K562 (cell line): ENCODE measurements around the gene HELZ. TPM values are rescaled to one million over a fixed set of nuclear protein-coding genes. Genes with fewer than 3 reads are reported as not detected.

ENCODE experiments used
- ATAC-seq: fragments of 200-7000 bp; cut with Tn5 transposase; 3 replicates; pipeline ENCODE4 v1.9.1; 2020; ENCODE audit warnings: moderate library complexity
- BruUV-seq: library from RNA; stranded (reverse); fragments of 400-500 nt; replicated peaks from 2 replicates; lab custom pipeline; 2021; lab: Mats Ljungman, UMichigan
- CTCF ChIA-PET: fragments of 300-600 bp; formaldehyde crosslinking; extraction: SDS; loops from one replicate; lab custom pipeline; 2021; ENCODE audit warnings: low intra/inter-chr PET ratio; lab: Yijun Ruan, JAX
- POLR2A ChIA-PET: fragments of 300-600, 350-650 bp; sonication (Branson Sonifier 250); formaldehyde crosslinking; extraction: SDS; loops from one replicate; lab custom pipeline; 2021; ENCODE audit warnings: antibody characterized with exemption, inconsistent platforms; lab: Yijun Ruan, JAX
- DNase-seq, 4 experiments: peaks; one replicate each; pipeline versions ENCODE4 v3.0.0 to v3.0.0-alpha.2; 2011 to 2018; ENCODE audit warnings: low spot score in 3 of 4, mixed read lengths in 3 of 4; ENCODE audit errors: extremely low read depth in 1 of 4
- FAIRE-seq: peaks from 2 replicates; lab custom pipeline; 2011; peaks lifted over from hg19 to GRCh38; lab: Jason Lieb, UNC
- H2AFZ ChIP-seq: 2 replicates; pipeline ENCODE4 v1.6.0; 2011; ENCODE audit warnings: low read depth, low read length, control low read depth, inconsistent platforms
- H3K27ac ChIP-seq: fragments of 200-600 bp; 3 replicates; pipeline ENCODE4 v1.8.0; 2011; ENCODE audit warnings: low read depth, mild to moderate bottlenecking, control low read depth, inconsistent platforms, low read length, moderate library complexity, mixed read lengths; ENCODE audit errors: extremely low read depth
- H3K27me3 ChIP-seq, 2 experiments: fragments of 300-600 bp in 1 of 2; 2 replicates in 1 of 2; 3 replicates in 1 of 2; pipeline versions ENCODE4 v1.6.0 to v1.8.0; 2011; ENCODE audit warnings: inconsistent platforms in 2 of 2, low read length in 2 of 2, mild to moderate bottlenecking in 1 of 2, mixed read lengths in 1 of 2, moderate library complexity in 1 of 2; ENCODE audit not compliant: control insufficient read depth in 2 of 2, insufficient read depth in 2 of 2
- H3K36me3 ChIP-seq: fragments of 300-600 bp; 3 replicates; pipeline ENCODE4 v1.8.0; 2011; ENCODE audit warnings: mild to moderate bottlenecking, low read length, inconsistent platforms; ENCODE audit not compliant: control insufficient read depth, insufficient read depth
- H3K4me1 ChIP-seq, 2 experiments: fragments of 200-600 bp in 1 of 2; replicated peaks in 1 of 2; 2 replicates in 1 of 2; 3 replicates in 1 of 2; pipeline versions ENCODE4 v1.5.1 to v1.8.0; 2011; ENCODE audit warnings: inconsistent platforms in 2 of 2, low read length in 2 of 2, mild to moderate bottlenecking in 1 of 2, mixed read lengths in 1 of 2, moderate library complexity in 1 of 2; ENCODE audit not compliant: control insufficient read depth in 2 of 2, insufficient read depth in 2 of 2
- H3K4me2 ChIP-seq: 2 replicates; pipeline ENCODE4 v1.6.1; 2011; ENCODE audit warnings: low read length, control low read depth, inconsistent platforms, mixed read lengths; ENCODE audit not compliant: insufficient read depth
- H3K4me3 ChIP-seq: fragments of 200-600 bp; sonication (generic), shearing (Covaris generic); 2 replicates; pipeline ENCODE4 v1.5.1; 2016; ENCODE audit warnings: control low read depth, inconsistent platforms
- H3K79me2 ChIP-seq: fragments of 200-600 bp; 3 replicates; pipeline ENCODE4 v1.8.0; 2011; ENCODE audit warnings: low read length, inconsistent platforms; ENCODE audit not compliant: control insufficient read depth, insufficient read depth
- H3K9ac ChIP-seq, 2 experiments: 2 replicates each; pipeline versions ENCODE4 v1.6.0 to v1.6.1; 2011; ENCODE audit warnings: low read depth in 2 of 2, low read length in 2 of 2, control low read depth in 1 of 2, inconsistent platforms in 1 of 2, mild to moderate bottlenecking in 1 of 2, mixed read lengths in 1 of 2; ENCODE audit not compliant: insufficient read depth in 1 of 2
- H3K9me1 ChIP-seq: one replicate; pipeline ENCODE4 v1.6.0; 2011; ENCODE audit warnings: inconsistent platforms, mild to moderate bottlenecking, low read length, moderate library complexity; ENCODE audit not compliant: control insufficient read depth, insufficient read depth
- H3K9me3 ChIP-seq: replicated peaks from 2 replicates; pipeline ENCODE4 v1.5.1; 2011; ENCODE audit warnings: low read depth, low read length, inconsistent platforms; ENCODE audit not compliant: control insufficient read depth, insufficient read depth
- H4K20me1 ChIP-seq: replicated peaks from 2 replicates; pipeline ENCODE4 v1.6.1; 2011; ENCODE audit warnings: low read length, inconsistent platforms, mixed read lengths; ENCODE audit not compliant: control insufficient read depth, insufficient read depth
- ATF3 ChIP-seq, 2 experiments: fragments of 450-650 bp in 1 of 2; sonication (generic) in 1 of 2; formaldehyde crosslinking in 1 of 2; IDR thresholded peaks in 1 of 2; conservative IDR thresholded peaks in 1 of 2; 2 replicates each; pipeline versions ENCODE4 v1.6.1 to v1.8.1; 2016 to 2023; ENCODE audit warnings: mild to moderate bottlenecking in 2 of 2, moderate library complexity in 2 of 2, inconsistent platforms in 1 of 2, missing genetic modification reagents in 1 of 2
- CHD2 ChIP-seq: IDR thresholded peaks from 2 replicates; pipeline ENCODE4 v1.6.1; 2011; ENCODE audit warnings: low read depth, low read length
- DACH1 ChIP-seq: fragments of 450-650 bp; IDR thresholded peaks from 2 replicates; pipeline ENCODE4 v1.6.1; 2018; ENCODE audit not compliant: partially characterized antibody
- E2F8 ChIP-seq: fragments of 450-650 bp; IDR thresholded peaks from 2 replicates; pipeline ENCODE4 v1.7.1; 2018; ENCODE audit warnings: mild to moderate bottlenecking, low read depth; ENCODE audit not compliant: partially characterized antibody
- EWSR1 ChIP-seq: fragments of 450-650 bp; IDR thresholded peaks from 2 replicates; pipeline ENCODE4 v1.6.1; 2018; ENCODE audit warnings: borderline replicate concordance, mild to moderate bottlenecking, low read depth, moderate library complexity; ENCODE audit not compliant: partially characterized antibody
- HES1 ChIP-seq: fragments of 450-650 bp; IDR thresholded peaks from 2 replicates; pipeline ENCODE4 v1.6.1; 2016; ENCODE audit warnings: low read depth, mild to moderate bottlenecking, moderate library complexity
- IRF1 ChIP-seq: sonication (generic); formaldehyde crosslinking; IDR thresholded peaks from 2 replicates; pipeline ENCODE4 v1.8.0; 2022; ENCODE audit warnings: missing genetic modification reagents, mild to moderate bottlenecking, borderline replicate concordance
- MIER1 ChIP-seq: fragments of 450-650 bp; IDR thresholded peaks from 2 replicates; pipeline ENCODE4 v1.6.1; 2016; ENCODE audit warnings: antibody characterized with exemption, mild to moderate bottlenecking, low read depth
- NR0B1 ChIP-seq: fragments of 450-650 bp; IDR thresholded peaks from one replicate; pipeline ENCODE4 v1.6.1; 2018; ENCODE audit warnings: mild to moderate bottlenecking, moderate library complexity; ENCODE audit not compliant: partially characterized antibody
- SMC3 ChIP-seq: conservative IDR thresholded peaks from 2 replicates; pipeline ENCODE4 v1.6.1; 2011; ENCODE audit warnings: low read depth, low read length, improper control_type of control experiment; ENCODE audit not compliant: insufficient read depth
- SP2 ChIP-seq: IDR thresholded peaks from 2 replicates; pipeline ENCODE4 v1.6.1; 2011; ENCODE audit warnings: mild to moderate bottlenecking, low read depth, low read length, moderate library complexity; ENCODE audit not compliant: poor library complexity, severe bottlenecking; ENCODE audit errors: extremely low read depth
- STAG1 ChIP-seq: sonication (generic); formaldehyde crosslinking; IDR thresholded peaks from 2 replicates; pipeline ENCODE4 v1.5.0; 2020; ENCODE audit warnings: missing genetic modification reagents, borderline replicate concordance
- ZNF232 ChIP-seq: sonication (generic); formaldehyde crosslinking; IDR thresholded peaks from 2 replicates; pipeline ENCODE4 v1.8.0; 2022; ENCODE audit warnings: mild to moderate bottlenecking, missing genetic modification reagents
- WGBS: fragments of 100-300 bp; shearing (Covaris generic); methylation state at CpG from one replicate; pipeline ENCODE4 v1.1.6; 2016; ENCODE audit warnings: low coverage, mixed read lengths; ENCODE audit not compliant: insufficient coverage; ENCODE audit errors: missing lambda C conversion rate; 5-methylcytosine and 5-hydroxymethylcytosine counted together
- in situ Hi-C: fragments of 300-500 bp; cut with MboI; formaldehyde crosslinking; loops from 4 replicates; pipeline ENCODE4 v1.15.0; 2018; ENCODE audit warnings: inconsistent platforms, mixed read lengths
- intact Hi-C: fragments of 100-400 bp; cut with micrococcal nuclease; formaldehyde crosslinking; loops from 2 replicates; pipeline ENCODE4 v1.14.2; 2022
- polyA plus RNA-seq, 8 experiments: library from polyadenylated mRNA; depleted of rRNA in 4 of 8; stranded (reverse) in 5 of 8; unstranded in 3 of 8; fragments of >200 nt; fragmentation: Nextera tagmentation in 2 of 8; fragmentation: Illumina TruSeq in 1 of 8; extraction: Ambion mirVana in 2 of 8; extraction: Trizol in 1 of 8; gene quantifications; 2 replicates each; pipeline versions ENCODE4 v1.2.1 to v1.2.3, GENCODE V29; 2011 to 2014; ENCODE audit warnings: inconsistent platforms in 1 of 8, missing spikeins in 1 of 8
- total RNA-seq, 7 experiments: library from RNA; depleted of rRNA in 6 of 7; stranded (reverse); fragments of >200 nt in 6 of 7; fragmentation: Illumina TruSeq in 2 of 7; extraction: Trizol in 2 of 7; gene quantifications; 2 replicates each; pipeline versions ENCODE4 v1.2.1 to v1.2.3, GENCODE V29; 2011 to 2021; ENCODE audit warnings: low replicate concordance in 1 of 7

The HELZ gene
- total and polyA plus RNA-seq, 9 of the 15 experiments (the other 6 are each of a cell fraction or from before 2014, with no cell fraction given) = 5.2 to 39.8 (median 17.3) TPM

GRCh38 chr17:67041941-67042899 lies 202.8 kb downstream of the HELZ start:
- no peaks in the 10 kb centered on the region for H3K9me3 ChIP-seq
- no peak overlapping the region for H3K27ac ChIP-seq
- intact Hi-C loops = no loop called here
- no peak for TF ChIP-seq NR0B1
- no peak for TF ChIP-seq EWSR1
- TF ChIP-seq CHD2 = no peak
- no peak for TF ChIP-seq IRF1 (CRISPR knock-in tag)
- TF ChIP-seq HES1 = no peak
- no peak for TF ChIP-seq DACH1
- no peak for TF ChIP-seq MIER1
- TF ChIP-seq ATF3 (IDR thresholded peaks at IDR 0.05) = no peak
- TF ChIP-seq ATF3 (CRISPR knock-in tag; conservative IDR thresholded peaks at IDR 0.05) = no peak
- TF ChIP-seq SMC3 = no peak
- TF ChIP-seq ZNF232 (CRISPR knock-in tag) = no peak
- TF ChIP-seq E2F8 = no peak
- TF ChIP-seq SP2 = no peak
- no peak for TF ChIP-seq STAG1 (CRISPR knock-in tag)

More at GRCh38 chr17:67041941-67042899, 202.8 kb downstream of the HELZ start:
- Histone ChIP-seq H3K36me3 (no peaks in the 10 kb centered on the region), H3K9me1 (no peaks in the 10 kb centered on the region), H3K27me3 (peaks cover 29 to 71% of the 10 kb centered on the region in 2 experiments), H3K4me2 (no peak overlapping the region), H3K4me3 (no peak overlapping the region), H3K79me2 (no peaks in the 10 kb centered on the region), H3K4me1 (peaks cover 0 to 8% of the 10 kb centered on the region in 2 experiments; a peak in 2 of 5 replicates), H3K9ac (no peak overlapping the region), H4K20me1 (no peaks in the 10 kb centered on the region), H2AFZ (no peak overlapping the region)
- in situ Hi-C loops = no loop called here
- BruUV-seq = no TSS peak
- CTCF ChIA-PET = no interaction called here
- FAIRE-seq (no peak), DNase-seq (no peak), ATAC-seq (no peak)
- POLR2A ChIA-PET = interaction anchor here (0.6 to 1.0 kb wide), 2 partner anchors 11 to 86 kb away, joined by 3 read pairs; no protein-coding TSS in a partner anchor
- 3% methylated on average over 11 of the region's 11 CpGs for WGBS
